ENCODE results near the gene PRAMEF1. TPM values are rescaled to one million over a fixed set of nuclear protein-coding genes. Genes with fewer than 3 reads are reported as not detected.

Gene PRAMEF1
- total and polyA plus RNA-seq, 2 of the 13 experiments (the other 11 are each of a cell fraction or from before 2014, with no cell fraction given), result not detected

DNA sequence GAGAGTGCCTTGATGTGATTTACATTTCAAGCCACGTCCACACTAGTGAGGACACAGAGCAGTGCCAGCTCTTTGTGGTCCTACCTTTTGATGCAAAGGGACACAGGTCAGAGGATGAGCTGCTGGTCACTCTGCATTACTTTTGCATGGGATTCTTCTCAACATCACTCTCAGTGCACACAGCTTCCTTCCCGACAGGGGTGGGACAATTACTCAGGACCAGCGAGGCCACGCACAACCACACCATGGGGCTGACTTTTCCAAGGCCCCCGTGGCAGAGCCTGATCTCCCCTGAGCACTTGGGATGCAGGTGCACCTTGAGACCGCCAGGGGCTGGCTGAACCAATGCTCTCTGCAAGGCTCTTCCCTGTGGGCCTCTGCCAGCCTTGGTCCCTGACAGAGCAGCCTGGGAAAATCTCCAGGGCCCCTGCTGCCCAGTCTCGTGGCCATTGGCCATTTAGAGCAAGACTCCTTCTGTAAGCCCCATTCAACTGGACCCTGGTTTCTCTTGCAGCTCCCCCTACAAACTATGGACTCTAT, 30.9 kb upstream of the PRAMEF1 start (continued):
- TF ChIP-seq, protein P1, sequence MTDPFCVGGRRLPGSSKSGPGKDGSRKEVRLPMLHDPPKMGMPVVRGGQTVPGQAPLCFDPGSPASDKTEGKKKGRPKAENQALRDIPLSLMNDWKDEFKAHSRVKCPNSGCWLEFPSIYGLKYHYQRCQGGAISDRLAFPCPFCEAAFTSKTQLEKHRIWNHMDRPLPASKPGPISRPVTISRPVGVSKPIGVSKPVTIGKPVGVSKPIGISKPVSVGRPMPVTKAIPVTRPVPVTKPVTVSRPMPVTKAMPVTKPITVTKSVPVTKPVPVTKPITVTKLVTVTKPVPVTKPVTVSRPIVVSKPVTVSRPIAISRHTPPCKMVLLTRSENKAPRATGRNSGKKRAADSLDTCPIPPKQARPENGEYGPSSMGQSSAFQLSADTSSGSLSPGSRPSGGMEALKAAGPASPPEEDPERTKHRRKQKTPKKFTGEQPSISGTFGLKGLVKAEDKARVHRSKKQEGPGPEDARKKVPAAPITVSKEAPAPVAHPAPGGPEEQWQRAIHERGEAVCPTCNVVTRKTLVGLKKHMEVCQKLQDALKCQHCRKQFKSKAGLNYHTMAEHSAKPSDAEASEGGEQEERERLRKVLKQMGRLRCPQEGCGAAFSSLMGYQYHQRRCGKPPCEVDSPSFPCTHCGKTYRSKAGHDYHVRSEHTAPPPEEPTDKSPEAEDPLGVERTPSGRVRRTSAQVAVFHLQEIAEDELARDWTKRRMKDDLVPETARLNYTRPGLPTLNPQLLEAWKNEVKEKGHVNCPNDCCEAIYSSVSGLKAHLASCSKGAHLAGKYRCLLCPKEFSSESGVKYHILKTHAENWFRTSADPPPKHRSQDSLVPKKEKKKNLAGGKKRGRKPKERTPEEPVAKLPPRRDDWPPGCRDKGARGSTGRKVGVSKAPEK (CRISPR knock-in tag; IDR thresholded peaks at IDR 0.05; ENCODE audit: borderline replicate concordance), result no peak
- TF ChIP-seq ZNF768 (CRISPR knock-in tag; IDR thresholded peaks at IDR 0.05), result no peak
- TF ChIP-seq, protein P2, sequence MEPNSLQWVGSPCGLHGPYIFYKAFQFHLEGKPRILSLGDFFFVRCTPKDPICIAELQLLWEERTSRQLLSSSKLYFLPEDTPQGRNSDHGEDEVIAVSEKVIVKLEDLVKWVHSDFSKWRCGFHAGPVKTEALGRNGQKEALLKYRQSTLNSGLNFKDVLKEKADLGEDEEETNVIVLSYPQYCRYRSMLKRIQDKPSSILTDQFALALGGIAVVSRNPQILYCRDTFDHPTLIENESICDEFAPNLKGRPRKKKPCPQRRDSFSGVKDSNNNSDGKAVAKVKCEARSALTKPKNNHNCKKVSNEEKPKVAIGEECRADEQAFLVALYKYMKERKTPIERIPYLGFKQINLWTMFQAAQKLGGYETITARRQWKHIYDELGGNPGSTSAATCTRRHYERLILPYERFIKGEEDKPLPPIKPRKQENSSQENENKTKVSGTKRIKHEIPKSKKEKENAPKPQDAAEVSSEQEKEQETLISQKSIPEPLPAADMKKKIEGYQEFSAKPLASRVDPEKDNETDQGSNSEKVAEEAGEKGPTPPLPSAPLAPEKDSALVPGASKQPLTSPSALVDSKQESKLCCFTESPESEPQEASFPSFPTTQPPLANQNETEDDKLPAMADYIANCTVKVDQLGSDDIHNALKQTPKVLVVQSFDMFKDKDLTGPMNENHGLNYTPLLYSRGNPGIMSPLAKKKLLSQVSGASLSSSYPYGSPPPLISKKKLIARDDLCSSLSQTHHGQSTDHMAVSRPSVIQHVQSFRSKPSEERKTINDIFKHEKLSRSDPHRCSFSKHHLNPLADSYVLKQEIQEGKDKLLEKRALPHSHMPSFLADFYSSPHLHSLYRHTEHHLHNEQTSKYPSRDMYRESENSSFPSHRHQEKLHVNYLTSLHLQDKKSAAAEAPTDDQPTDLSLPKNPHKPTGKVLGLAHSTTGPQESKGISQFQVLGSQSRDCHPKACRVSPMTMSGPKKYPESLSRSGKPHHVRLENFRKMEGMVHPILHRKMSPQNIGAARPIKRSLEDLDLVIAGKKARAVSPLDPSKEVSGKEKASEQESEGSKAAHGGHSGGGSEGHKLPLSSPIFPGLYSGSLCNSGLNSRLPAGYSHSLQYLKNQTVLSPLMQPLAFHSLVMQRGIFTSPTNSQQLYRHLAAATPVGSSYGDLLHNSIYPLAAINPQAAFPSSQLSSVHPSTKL (CRISPR knock-in tag; IDR thresholded peaks at IDR 0.05), result no peak
- peak; percentile 35 for TF ChIP-seq XRCC5 (optimal IDR thresholded peaks at IDR 0.05; ENCODE audit: low read length)
- TF ChIP-seq, protein P3, sequence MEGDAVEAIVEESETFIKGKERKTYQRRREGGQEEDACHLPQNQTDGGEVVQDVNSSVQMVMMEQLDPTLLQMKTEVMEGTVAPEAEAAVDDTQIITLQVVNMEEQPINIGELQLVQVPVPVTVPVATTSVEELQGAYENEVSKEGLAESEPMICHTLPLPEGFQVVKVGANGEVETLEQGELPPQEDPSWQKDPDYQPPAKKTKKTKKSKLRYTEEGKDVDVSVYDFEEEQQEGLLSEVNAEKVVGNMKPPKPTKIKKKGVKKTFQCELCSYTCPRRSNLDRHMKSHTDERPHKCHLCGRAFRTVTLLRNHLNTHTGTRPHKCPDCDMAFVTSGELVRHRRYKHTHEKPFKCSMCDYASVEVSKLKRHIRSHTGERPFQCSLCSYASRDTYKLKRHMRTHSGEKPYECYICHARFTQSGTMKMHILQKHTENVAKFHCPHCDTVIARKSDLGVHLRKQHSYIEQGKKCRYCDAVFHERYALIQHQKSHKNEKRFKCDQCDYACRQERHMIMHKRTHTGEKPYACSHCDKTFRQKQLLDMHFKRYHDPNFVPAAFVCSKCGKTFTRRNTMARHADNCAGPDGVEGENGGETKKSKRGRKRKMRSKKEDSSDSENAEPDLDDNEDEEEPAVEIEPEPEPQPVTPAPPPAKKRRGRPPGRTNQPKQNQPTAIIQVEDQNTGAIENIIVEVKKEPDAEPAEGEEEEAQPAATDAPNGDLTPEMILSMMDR (CRISPR knock-in tag; IDR thresholded peaks at IDR 0.05), result peak; percentile 30; the same call in 1 of the 2 replicates
- no peak for TF ChIP-seq ZNF382 (CRISPR knock-in tag; IDR thresholded peaks at IDR 0.05; ENCODE audit: borderline replicate concordance)

Data from HepG2 (cell line).